HG03108 (cell line): ENCODE results near the gene FLNC.

Experiments used
- ATAC-seq: cut with Tn5 transposase; IDR thresholded peaks from one replicate; pipeline ENCODE4 v1.9.1; 2021; ENCODE audit warnings: moderate library complexity; ENCODE audit not compliant: unreplicated experiment

Gene FLNC

GRCh38 chr7:128876586-128876977 lies 46.4 kb downstream of the FLNC start:
- ATAC-seq = no peak

- ATAC-seq = no peak
These were observed 47.0 kb downstream of the FLNC start for GRCh38 chr7:128876978-128877755.

GRCh38 chr7:128877756-128878120 lies 47.5 kb downstream of the FLNC start:
- ATAC-seq = no peak

GRCh38 chr7:128878226-128879105 lies 48.3 kb downstream of the FLNC start:
- no peak for ATAC-seq

DNA sequence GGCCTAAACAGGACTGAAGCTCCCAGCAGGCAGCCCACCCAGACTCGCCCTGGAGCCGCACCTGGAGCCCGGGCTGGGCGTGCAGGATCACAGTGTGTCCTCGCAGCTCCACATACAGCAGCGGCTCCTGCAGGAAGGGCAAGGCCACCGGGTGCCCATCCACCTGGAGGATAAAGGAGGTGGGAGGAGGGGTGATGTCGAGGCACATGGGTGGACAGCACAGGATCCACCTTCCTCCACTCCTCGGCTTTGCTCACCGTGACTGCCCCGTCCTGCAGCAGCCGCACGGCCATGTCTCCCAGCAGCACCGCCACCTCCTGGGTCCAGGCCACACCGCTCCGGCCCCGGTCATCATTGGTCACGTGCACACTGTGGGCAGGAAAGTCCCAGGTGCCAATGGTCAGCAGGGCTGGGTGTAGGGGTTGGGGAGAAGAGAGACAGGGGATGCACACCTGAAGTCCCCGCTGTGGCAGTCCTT lies 49.3 kb downstream of the FLNC start:
- ATAC-seq = no peak

GRCh38 chr7:128879939-128880746 lies 49.9 kb downstream of the FLNC start:
- no peak for ATAC-seq

GRCh38 chr7:128880791-128881457 lies 50.7 kb downstream of the FLNC start:
- ATAC-seq = no peak

DNA sequence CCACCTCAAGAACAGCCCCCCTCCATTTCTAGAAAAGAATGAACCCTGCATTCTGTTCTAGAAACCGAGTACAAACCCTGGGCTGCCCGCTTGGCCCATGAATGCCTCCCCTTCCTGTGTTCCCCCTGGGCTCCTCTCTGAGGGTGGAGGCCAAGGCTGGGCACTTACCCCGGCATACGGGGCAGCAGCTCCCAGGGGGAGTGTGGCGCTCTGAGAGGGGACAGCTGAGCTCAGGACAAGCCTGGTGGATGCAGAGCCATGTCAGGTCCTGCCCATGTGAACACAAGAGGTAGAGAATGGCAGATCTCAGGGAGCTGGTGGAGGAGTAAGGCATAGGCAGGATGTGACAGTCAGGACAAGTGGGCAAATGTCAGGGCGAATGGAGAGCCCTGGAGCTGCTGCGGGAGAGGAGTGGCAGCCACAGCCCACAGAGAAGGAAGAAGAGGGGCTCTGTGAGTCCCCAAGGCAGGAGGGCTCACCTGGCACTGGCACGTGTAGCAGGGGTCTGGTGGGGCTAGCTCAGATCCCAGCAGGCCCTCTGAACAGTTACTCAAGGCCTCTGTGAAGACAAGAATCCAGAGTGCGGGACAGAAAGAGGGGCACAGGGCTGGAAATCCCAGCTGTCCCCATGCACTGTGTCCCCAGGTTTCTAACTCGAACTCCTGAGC lies 51.4 kb downstream of the FLNC start:
- no peak for ATAC-seq

GRCh38 chr7:128882134-128882533 lies 51.9 kb downstream of the FLNC start:
- no peak for ATAC-seq

DNA sequence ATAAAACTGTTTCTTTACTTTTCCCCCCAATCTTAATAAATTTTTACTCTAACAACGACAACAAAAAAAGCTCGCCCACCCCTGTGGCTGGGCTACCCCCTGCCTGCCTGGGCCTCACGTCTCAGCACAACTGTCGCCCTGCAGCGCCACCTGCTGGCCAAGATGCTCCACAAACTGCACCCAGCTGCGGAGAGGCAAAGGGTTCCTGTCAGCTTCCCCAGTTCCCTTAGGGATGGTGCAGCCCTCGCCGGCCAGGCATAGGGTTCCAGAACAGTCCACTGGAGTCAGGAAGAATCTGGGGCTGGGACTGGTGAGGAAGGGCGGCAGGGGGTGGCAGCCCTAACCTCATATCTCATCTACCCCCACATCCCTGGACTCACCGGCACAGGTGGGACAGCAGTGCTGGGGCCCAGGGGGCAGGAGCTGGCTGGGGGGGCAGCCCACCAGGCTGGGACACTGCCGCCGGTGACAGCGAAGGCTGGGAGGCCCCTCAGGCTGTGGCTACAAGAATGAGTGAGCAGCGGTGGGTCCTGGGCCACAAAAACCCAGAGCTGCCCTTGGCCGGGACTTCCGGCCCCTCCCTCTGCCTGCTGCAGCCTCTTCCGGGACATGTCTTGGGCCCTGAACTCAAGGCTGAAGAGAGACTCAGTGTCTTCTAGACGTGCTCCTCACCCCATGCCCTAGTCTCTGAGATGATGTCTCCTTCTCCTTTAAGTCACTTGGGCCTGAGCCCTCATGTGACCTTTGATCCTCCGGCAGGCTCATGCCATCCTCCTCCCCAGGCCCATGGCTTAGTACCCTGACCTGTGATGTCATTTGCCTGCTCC lies 53.6 kb downstream of the FLNC start:
- peak; percentile 71 for ATAC-seq

- ATAC-seq = no peak
These were observed 54.6 kb downstream of the FLNC start for GRCh38 chr7:128884561-128885369.

- ATAC-seq = no peak
These were observed 55.4 kb downstream of the FLNC start for GRCh38 chr7:128885370-128886187.

DNA sequence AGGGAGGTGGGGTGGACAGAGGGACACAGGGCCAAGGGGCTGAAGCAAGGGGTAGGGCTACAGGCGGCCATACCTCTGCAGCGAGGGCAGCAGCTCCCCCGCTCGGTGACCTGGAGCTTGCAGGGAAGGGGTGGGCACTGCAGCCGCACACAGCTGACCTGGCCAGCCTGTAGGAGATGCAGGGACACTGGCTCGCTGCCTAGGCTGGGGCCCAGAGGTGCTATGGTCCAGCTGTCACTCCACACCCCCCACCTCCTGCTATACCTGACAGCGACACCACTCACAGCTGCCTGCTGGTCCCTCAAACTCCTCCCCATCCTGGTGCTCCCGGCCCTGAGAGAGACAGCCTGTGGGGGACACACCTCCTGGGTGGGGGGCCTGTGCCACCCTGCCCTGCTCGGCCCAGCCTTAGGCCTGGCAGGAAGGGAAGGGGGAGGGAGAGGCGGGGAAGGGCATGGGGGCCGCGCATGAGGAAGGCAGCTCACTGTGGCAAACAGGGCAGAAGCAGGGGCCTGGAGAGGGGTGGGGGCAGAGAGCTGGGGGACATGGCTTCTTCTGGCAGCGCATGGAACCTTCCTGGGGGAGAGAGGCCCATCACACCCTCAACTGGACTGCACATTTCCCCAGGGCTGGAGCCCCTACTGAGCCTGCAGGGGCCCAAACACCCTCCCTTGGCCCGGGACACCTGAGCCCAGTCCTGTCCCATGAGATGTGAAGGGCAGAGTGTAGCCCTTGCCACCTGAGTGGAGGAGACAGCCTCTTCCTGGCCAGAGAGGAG lies 56.4 kb downstream of the FLNC start:
- ATAC-seq = no peak

DNA sequence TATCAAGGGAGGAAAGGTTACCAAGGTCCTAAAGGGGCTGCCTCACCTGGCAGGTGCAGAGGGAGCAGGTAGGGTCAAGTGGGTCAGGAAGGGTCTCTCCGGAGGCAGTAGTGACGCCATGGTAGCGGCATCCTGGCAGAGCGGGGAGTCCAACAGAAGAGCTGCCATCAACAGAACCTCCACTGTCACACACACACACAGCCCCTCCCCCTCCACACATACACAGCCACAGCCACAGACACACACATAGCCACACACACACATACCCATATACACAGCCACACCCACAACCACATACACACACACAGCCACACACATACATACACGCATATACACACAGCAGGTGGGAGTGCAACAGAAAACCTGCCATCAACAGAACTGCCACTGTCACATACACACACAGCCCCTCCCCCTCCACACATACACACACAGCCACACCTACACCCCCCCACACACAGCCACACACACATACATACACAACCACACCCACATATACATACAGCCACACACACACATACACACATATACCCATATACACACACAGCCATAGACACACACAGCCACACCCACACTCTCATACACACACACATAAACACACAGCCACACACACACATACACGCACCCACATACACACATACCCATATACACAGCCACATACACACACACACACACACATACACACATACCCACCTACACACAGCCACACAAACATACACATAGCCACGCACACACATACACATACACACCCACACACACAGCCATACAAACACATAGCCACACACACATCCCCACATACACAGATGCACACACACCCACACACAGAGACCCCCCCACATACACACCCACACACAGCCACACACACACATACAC lies 57.2 kb downstream of the FLNC start:
- ATAC-seq = no peak

DNA sequence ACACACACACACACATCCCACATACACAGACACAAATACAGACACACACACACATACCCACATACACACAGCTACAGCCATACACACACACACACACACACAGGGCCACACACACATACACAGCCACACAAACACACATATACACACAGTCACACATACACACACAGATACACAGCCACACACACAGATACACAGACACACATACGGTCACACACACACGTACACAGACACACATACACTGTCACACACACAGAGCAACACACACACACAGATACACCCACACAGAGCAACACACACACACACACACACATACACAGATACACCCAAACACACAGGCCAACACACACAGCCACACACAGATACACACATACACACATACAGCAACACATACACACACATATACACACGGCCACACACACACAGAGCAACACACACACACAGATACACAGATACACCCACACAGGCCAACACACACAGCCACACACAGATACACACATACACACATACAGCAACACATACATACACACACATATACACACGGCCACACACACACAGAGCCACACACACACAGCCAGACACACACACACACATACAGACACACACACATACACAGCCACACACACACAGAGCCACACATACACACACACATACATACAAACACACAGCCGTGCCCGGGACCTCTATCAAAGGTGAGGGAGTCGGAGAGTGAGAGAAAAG lies 58.0 kb downstream of the FLNC start:
- no peak for ATAC-seq
